ENCODE data around the gene DCLK1. TPM values are rescaled to one million over a fixed set of nuclear protein-coding genes. Genes with fewer than 3 reads are reported as not detected.

The DCLK1 gene
- total RNA-seq, 2 donors from 2014 or later = 25.6 to 27.8 TPM

- DNase-seq (ENCODE audit: low spot score) (no peak), ATAC-seq (ENCODE audit: insufficient number of reproducible peaks, low FRiP score, low read depth) (no peak)
- H3K27me3 ChIP-seq (replicated peaks; ENCODE audit: insufficient read depth) = no peaks in the 10 kb centered on the region
- H3K36me3 ChIP-seq = no peaks in the 10 kb centered on the region
- no peaks in the 10 kb centered on the region for H3K9me3 ChIP-seq
- no peak overlapping the region for H3K4me3 ChIP-seq
- no peak for TF ChIP-seq CTCF (IDR thresholded peaks at IDR 0.05)
- no peak overlapping the region for H3K27ac ChIP-seq
- no peaks in the 10 kb centered on the region for H3K4me1 ChIP-seq (ENCODE audit: control insufficient read depth in 1 of 2, low read depth in 2 of 2)
Observed at GRCh38 chr13:35744566-35745178, 386.5 kb downstream of the DCLK1 start.

GRCh38 chr13:35744144-35744543, 387.0 kb downstream of the DCLK1 start:
- Histone ChIP-seq H3K27ac (no peak overlapping the region), H3K9me3 (no peaks in the 10 kb centered on the region), H3K4me3 (no peak overlapping the region), H3K36me3 (no peaks in the 10 kb centered on the region), H3K4me1 (ENCODE audit: control insufficient read depth in 1 of 2, low read depth in 2 of 2) (no peaks in the 10 kb centered on the region), H3K27me3 (replicated peaks; ENCODE audit: insufficient read depth) (no peaks in the 10 kb centered on the region)
- DNase-seq (ENCODE audit: low spot score) (no peak), ATAC-seq (ENCODE audit: insufficient number of reproducible peaks, low FRiP score, low read depth) (no peak)
- no peak for TF ChIP-seq CTCF (IDR thresholded peaks at IDR 0.05)

DNA sequence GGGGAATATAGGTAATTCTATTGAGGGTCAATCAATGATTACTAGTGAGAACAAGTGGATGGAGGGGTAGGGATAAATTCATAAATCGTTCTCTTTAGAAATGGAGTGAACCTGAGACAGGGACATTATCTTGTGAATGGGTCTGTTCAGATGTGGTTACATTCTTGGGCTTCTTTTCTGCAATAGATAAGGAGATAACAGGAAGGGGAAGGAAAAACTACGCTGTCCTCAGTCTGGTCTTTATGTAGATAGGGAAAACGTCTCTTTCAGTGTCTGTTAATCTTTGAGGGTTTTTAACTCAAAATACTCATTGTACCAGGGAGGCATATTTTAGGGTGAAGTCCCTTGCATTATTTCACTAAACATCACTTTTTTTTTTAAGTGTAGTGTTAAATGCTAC, 388.0 kb downstream of the DCLK1 start:
- no peaks in the 10 kb centered on the region for H3K9me3 ChIP-seq
- no peaks in the 10 kb centered on the region for H3K4me1 ChIP-seq (ENCODE audit: control insufficient read depth in 1 of 2, low read depth in 2 of 2)
- H3K36me3 ChIP-seq = no peaks in the 10 kb centered on the region
- ATAC-seq (ENCODE audit: insufficient number of reproducible peaks, low FRiP score, low read depth) = no peak
- DNase-seq (ENCODE audit: low spot score) = no peak
- H3K27me3 ChIP-seq (replicated peaks; ENCODE audit: insufficient read depth) = no peaks in the 10 kb centered on the region
- no peak overlapping the region for H3K27ac ChIP-seq
- no peak overlapping the region for H3K4me3 ChIP-seq
- no peak for TF ChIP-seq CTCF (IDR thresholded peaks at IDR 0.05)

DNA sequence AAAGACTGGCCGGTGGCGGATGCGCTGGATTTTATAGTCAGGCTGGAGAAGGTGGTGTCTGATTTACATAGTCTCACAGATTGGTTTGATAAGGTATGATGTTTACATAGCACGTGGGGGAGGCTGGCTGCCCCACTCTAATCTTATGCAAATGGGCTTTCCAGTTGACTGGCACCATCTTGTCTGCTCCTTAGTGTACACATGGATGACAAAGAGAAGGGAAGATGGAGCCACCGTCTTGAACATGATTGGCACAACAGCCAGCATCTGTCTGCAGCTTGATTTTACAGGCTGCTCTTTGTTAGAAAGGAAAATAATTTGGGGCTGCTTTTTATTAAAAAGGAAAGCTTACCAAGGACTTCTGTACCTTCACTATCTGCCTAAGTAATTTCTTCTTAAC, 389.5 kb downstream of the DCLK1 start:
- Histone ChIP-seq H3K36me3 (no peaks in the 10 kb centered on the region), H3K27ac (no peak overlapping the region), H3K4me1 (ENCODE audit: control insufficient read depth in 1 of 2, low read depth in 2 of 2) (no peaks in the 10 kb centered on the region), H3K27me3 (replicated peaks; ENCODE audit: insufficient read depth) (no peaks in the 10 kb centered on the region), H3K9me3 (no peaks in the 10 kb centered on the region), H3K4me3 (no peak overlapping the region)
- DNase-seq (ENCODE audit: low spot score) (no peak), ATAC-seq (ENCODE audit: insufficient number of reproducible peaks, low FRiP score, low read depth) (no peak)
- TF ChIP-seq CTCF (IDR thresholded peaks at IDR 0.05) = no peak

DNA sequence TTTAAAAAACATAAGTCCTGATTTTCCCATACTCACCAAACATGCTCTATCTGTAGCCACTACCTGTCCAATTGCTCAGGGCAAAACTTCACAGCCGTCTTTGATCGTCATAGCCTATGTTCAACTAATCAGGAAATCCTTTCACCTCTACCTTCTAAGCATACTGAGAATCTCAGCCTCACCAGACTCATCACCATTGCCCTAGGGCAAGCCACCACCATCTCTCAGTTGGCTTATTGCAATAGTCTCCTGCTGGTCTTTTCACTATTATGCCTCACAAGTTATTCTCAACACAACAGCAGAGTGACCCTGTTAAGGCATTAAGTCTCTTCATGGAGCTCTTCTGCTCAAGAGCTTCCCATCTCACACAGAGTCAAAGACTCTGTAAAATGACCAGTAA, 394.3 kb downstream of the DCLK1 start:
- ATAC-seq (ENCODE audit: insufficient number of reproducible peaks, low FRiP score, low read depth) (no peak), DNase-seq (ENCODE audit: low spot score) (no peak)
- no peaks in the 10 kb centered on the region for H3K4me1 ChIP-seq (ENCODE audit: control insufficient read depth in 1 of 2, low read depth in 2 of 2)
- no peaks in the 10 kb centered on the region for H3K9me3 ChIP-seq
- TF ChIP-seq CTCF (IDR thresholded peaks at IDR 0.05) = no peak
- no peak overlapping the region for H3K4me3 ChIP-seq
- no peaks in the 10 kb centered on the region for H3K27me3 ChIP-seq (replicated peaks; ENCODE audit: insufficient read depth)
- H3K36me3 ChIP-seq = no peaks in the 10 kb centered on the region
- no peak overlapping the region for H3K27ac ChIP-seq
